GM12878 (cell line): ENCODE measurements around the gene ZDHHC11B. TPM values are rescaled to one million over a fixed set of nuclear protein-coding genes. Genes with fewer than 3 reads are reported as not detected.

Source experiments
- ATAC-seq: fragments of 200-7000 bp; cut with Tn5 transposase; 3 replicates; pipeline ENCODE4 v1.9.1; 2020; ENCODE audit warnings: mild to moderate bottlenecking, moderate library complexity
- BruUV-seq: library from RNA; stranded (reverse); fragments of 400-500 nt; replicated peaks from 2 replicates; lab custom pipeline; 2021; lab: Mats Ljungman, UMichigan
- CTCF ChIA-PET: fragments of 300-600 bp; sonication (Branson Sonifier 250); formaldehyde crosslinking; extraction: SDS; loops from one replicate; lab custom pipeline; 2021; ENCODE audit warnings: inconsistent platforms; lab: Yijun Ruan, JAX
- POLR2A ChIA-PET: fragments of 350-600 bp; formaldehyde crosslinking; extraction: SDS; loops from one replicate; lab custom pipeline; 2021; ENCODE audit warnings: inconsistent platforms; lab: Charles Lee
- RAD21 ChIA-PET: fragments of 300-600 bp; sonication (Branson Sonifier 250); formaldehyde crosslinking; loops from one replicate; lab custom pipeline; 2023; ENCODE audit warnings: antibody characterized with exemption; ENCODE audit not compliant: unreplicated experiment; lab: Charles Lee
- SMC1A ChIA-PET: fragments of 300-600 bp; sonication (Branson Sonifier 250); formaldehyde crosslinking; loops from one replicate; lab custom pipeline; 2023; ENCODE audit not compliant: unreplicated experiment, uncharacterized antibody; lab: Charles Lee
- DNase-seq: peaks from one replicate; pipeline ENCODE4 v3.0.0-alpha.2; 2011; ENCODE audit warnings: low read depth, low spot score
- FAIRE-seq: peaks from 3 replicates; lab custom pipeline; 2011; peaks lifted over from hg19 to GRCh38; lab: Jason Lieb, UNC
- H2AFZ ChIP-seq: 2 replicates; pipeline ENCODE4 v1.6.0; 2011; ENCODE audit warnings: low read depth, low read length, control low read depth; ENCODE audit not compliant: control insufficient read depth
- H3K27ac ChIP-seq: 2 replicates; pipeline ENCODE4 v1.5.1; 2011; ENCODE audit warnings: control low read depth; ENCODE audit not compliant: control insufficient read depth, insufficient read depth
- H3K27me3 ChIP-seq, 2 experiments: replicated peaks in 1 of 2; 2 replicates each; pipeline versions ENCODE4 v1.6.0 to v1.6.1; 2011; ENCODE audit warnings: low read length in 1 of 2; ENCODE audit not compliant: control insufficient read depth in 2 of 2, insufficient read depth in 2 of 2
- H3K36me3 ChIP-seq, 2 experiments: 2 replicates each; pipeline ENCODE4 v1.5.1; 2011; ENCODE audit warnings: low read length in 1 of 2; ENCODE audit not compliant: control insufficient read depth in 2 of 2, insufficient read depth in 2 of 2
- H3K4me1 ChIP-seq: 2 replicates; pipeline ENCODE4 v1.6.1; 2011; ENCODE audit warnings: mild to moderate bottlenecking, low read length, moderate library complexity, mixed read lengths; ENCODE audit not compliant: control insufficient read depth, insufficient read depth
- H3K4me2 ChIP-seq: 2 replicates; pipeline ENCODE4 v1.6.0; 2011; ENCODE audit warnings: control low read depth; ENCODE audit not compliant: control insufficient read depth, insufficient read depth
- H3K4me3 ChIP-seq: fragments of 200-600 bp; sonication (generic); 2 replicates; pipeline ENCODE4 v1.5.1; 2016
- H3K79me2 ChIP-seq: 2 replicates; pipeline ENCODE4 v1.6.0; 2011; ENCODE audit warnings: low read length; ENCODE audit not compliant: control insufficient read depth, insufficient read depth
- H3K9ac ChIP-seq: 2 replicates; pipeline ENCODE4 v1.8.0; 2011; ENCODE audit warnings: low read length, control low read depth, mixed read lengths; ENCODE audit not compliant: control insufficient read depth, insufficient read depth
- H3K9me3 ChIP-seq: replicated peaks from 3 replicates; pipeline ENCODE4 v1.5.1; 2011; ENCODE audit warnings: mild to moderate bottlenecking, low read length; ENCODE audit not compliant: control insufficient read depth, insufficient read depth
- H4K20me1 ChIP-seq: 2 replicates; pipeline ENCODE4 v1.6.0; 2011; ENCODE audit not compliant: control insufficient read depth, insufficient read depth
- CBFB ChIP-seq: IDR thresholded peaks from 2 replicates; pipeline ENCODE4 v1.6.1; 2016; ENCODE audit warnings: antibody characterized with exemption, low read depth
- CREB1 ChIP-seq: IDR thresholded peaks from 2 replicates; pipeline ENCODE4 v1.6.1; 2012; ENCODE audit warnings: low read depth, mild to moderate bottlenecking, inconsistent platforms
- EGR1 ChIP-seq, 2 experiments: IDR thresholded peaks; 1 replicate in 1 of 2; 2 replicates in 1 of 2; pipeline ENCODE4 v1.6.1; 2011 to 2012; ENCODE audit warnings: low read depth in 2 of 2, low read length in 2 of 2, borderline replicate concordance in 1 of 2, mild to moderate bottlenecking in 1 of 2, moderate library complexity in 1 of 2
- RAD21 ChIP-seq: IDR thresholded peaks from 2 replicates; pipeline ENCODE4 v1.6.1; 2011; ENCODE audit warnings: mild to moderate bottlenecking, low read depth, low read length, moderate library complexity; ENCODE audit not compliant: insufficient read depth
- RBBP5 ChIP-seq: fragments of 200-600 bp; sonication (generic); conservative IDR thresholded peaks from 2 replicates; pipeline ENCODE4 v1.6.1; 2016
- RCOR1 ChIP-seq: conservative IDR thresholded peaks from 2 replicates; pipeline ENCODE4 v1.6.1; 2012; ENCODE audit warnings: low read depth, low read length, improper control_type of control experiment
- RFX5 ChIP-seq: IDR thresholded peaks from 2 replicates; pipeline ENCODE4 v1.6.1; 2011; ENCODE audit warnings: low read depth, low read length, improper control_type of control experiment
- SMAD5 ChIP-seq: IDR thresholded peaks from 2 replicates; pipeline ENCODE4 v1.6.1; 2016; ENCODE audit warnings: antibody characterized with exemption, low read depth
- SMARCA5 ChIP-seq: fragments of 450-650 bp; IDR thresholded peaks from 2 replicates; pipeline ENCODE4 v1.6.1; 2017; ENCODE audit warnings: mild to moderate bottlenecking
- STAT3 ChIP-seq: IDR thresholded peaks from 2 replicates; pipeline ENCODE4 v1.6.1; 2011; ENCODE audit warnings: low read depth, low read length, improper control_type of control experiment
- ZNF384 ChIP-seq: IDR thresholded peaks from 2 replicates; pipeline ENCODE4 v1.6.1; 2012; ENCODE audit warnings: low read depth, mild to moderate bottlenecking, low read length, improper control_type of control experiment, borderline replicate concordance
- ZNF622 ChIP-seq: fragments of 450-650 bp; IDR thresholded peaks from 2 replicates; pipeline ENCODE4 v1.6.1; 2017; ENCODE audit warnings: mild to moderate bottlenecking, inconsistent platforms
- ZSCAN29 ChIP-seq: fragments of 450-650 bp; IDR thresholded peaks from 2 replicates; pipeline ENCODE4 v1.6.1; 2017; ENCODE audit warnings: mild to moderate bottlenecking, moderate library complexity
- WGBS: methylation state at CpG from one replicate; pipeline ENCODE4 v1.1.6; 2016; ENCODE audit warnings: low lambda C conversion rate; ENCODE audit not compliant: insufficient replicate concordance, insufficient coverage; ENCODE audit errors: missing lambda C conversion rate; 5-methylcytosine and 5-hydroxymethylcytosine counted together
- in situ Hi-C: fragments of 300-500 bp; cut with MboI; formaldehyde crosslinking; loops from 9 replicates; pipeline ENCODE4 v1.14.3; 2018; ENCODE audit warnings: mixed read lengths
- intact Hi-C: fragments of 100-400 bp; cut with micrococcal nuclease; formaldehyde crosslinking; loops from one replicate; pipeline ENCODE4 v1.14.2; 2022; ENCODE audit not compliant: unreplicated experiment
- polyA plus RNA-seq, 11 experiments: library from polyadenylated mRNA; depleted of rRNA in 4 of 11; unstranded in 6 of 11; stranded (reverse) in 5 of 11; fragments of >200 nt; fragmentation: Nextera tagmentation in 4 of 11; fragmentation: Illumina TruSeq in 1 of 11; extraction: Ambion mirVana in 4 of 11; extraction: Trizol in 1 of 11; gene quantifications; 1 replicate in 1 of 11; 2 replicates in 10 of 11; pipeline versions ENCODE4 v1.2.1 to v1.2.3, GENCODE V29; 2011 to 2016; ENCODE audit warnings: inconsistent platforms in 2 of 11, missing spikeins in 2 of 11, low read depth in 1 of 11
- total RNA-seq, 4 experiments: library from RNA; depleted of rRNA in 3 of 4; stranded (reverse); fragments of >200 nt in 3 of 4; fragmentation: Illumina TruSeq in 1 of 4; extraction: Trizol in 1 of 4; gene quantifications; 2 replicates each; pipeline versions ENCODE4 v1.2.1 to v1.2.3, GENCODE V29; 2013 to 2021
- TF ChIP-seq, protein P1 (sequence below): fragments of 450-650 bp; IDR thresholded peaks from 2 replicates; pipeline ENCODE4 v1.6.1; 2018; ENCODE audit warnings: borderline replicate concordance, mild to moderate bottlenecking; ENCODE audit not compliant: partially characterized antibody
- TF ChIP-seq, protein P2 (sequence below): fragments of 450-650 bp; IDR thresholded peaks from 2 replicates; pipeline ENCODE4 v1.6.1; 2017; ENCODE audit warnings: mild to moderate bottlenecking, moderate library complexity
- TF ChIP-seq, protein P3 (sequence below): fragments of 450-650 bp; IDR thresholded peaks from 2 replicates; pipeline ENCODE4 v1.6.1; 2017; ENCODE audit warnings: mild to moderate bottlenecking, low read depth, inconsistent platforms; ENCODE audit not compliant: poor library complexity, severe bottlenecking

ZDHHC11B gene
- total and polyA plus RNA-seq, 10 of the 15 experiments (the other 5 are each of a cell fraction or from before 2014, with no cell fraction given) = 0.01 to 0.10 (median 0.09) TPM; not detected in 7

DNA sequence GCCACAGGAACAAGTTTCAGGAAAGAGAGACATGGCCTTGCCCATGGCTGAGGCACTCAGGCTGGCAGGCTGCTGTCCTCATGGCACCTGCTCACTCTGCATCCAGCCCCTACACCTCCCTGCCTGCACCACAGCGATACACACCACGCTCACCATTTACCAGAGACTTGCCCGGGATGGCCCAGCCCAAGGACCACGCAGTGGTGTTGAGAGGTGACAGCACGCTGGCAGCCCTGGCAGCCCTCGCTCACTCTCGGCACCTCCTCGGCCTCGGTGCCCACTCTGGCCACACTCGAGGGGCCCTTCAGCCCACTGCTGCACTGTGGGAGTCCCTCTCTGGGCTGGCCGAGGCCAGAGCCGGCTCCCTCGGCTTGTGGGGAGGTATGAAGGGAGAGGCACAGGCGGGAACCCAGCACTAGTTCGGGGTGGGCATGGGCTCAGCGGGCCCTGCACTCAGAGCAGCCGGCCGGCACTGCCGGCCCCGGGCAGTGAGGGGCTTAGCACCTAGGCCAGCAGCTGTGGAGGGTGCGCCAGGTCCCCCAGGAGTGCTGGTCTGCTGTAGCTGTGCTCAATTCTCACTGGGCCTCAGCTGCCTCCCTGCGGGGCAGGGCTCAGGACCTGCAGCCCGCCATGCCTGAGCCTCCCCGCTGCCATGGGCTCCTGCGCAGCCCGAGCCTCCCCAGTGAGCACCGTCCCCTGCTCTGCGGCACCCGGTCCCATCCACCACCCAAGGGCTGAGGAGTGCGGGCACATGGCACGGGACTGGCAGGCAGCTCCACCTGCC is 20.3 kb downstream of the ZDHHC11B start:
- Histone ChIP-seq H3K79me2 (no peaks in the 10 kb centered on the region), H3K4me1 (no peaks in the 10 kb centered on the region), H3K4me3 (no peak overlapping the region), H3K9ac (no peak overlapping the region), H3K27me3 (no peaks in the 10 kb centered on the region), H3K9me3 (no peaks in the 10 kb centered on the region; the same call in 2 of the 3 replicates), H2AFZ (no peak overlapping the region), H3K36me3 (no peaks in the 10 kb centered on the region), H4K20me1 (no peaks in the 10 kb centered on the region), H3K27ac (no peak overlapping the region), H3K4me2 (no peak overlapping the region)
- CTCF ChIA-PET = no interaction called here
- 69% methylated on average over 29 of the region's 31 CpGs for WGBS
- intact Hi-C loops (no loop called here), in situ Hi-C loops (no loop called here)
- ATAC-seq (no peak), FAIRE-seq (no peak), DNase-seq (no peak)
- RAD21 ChIA-PET = no interaction called here
- BruUV-seq = no TSS peak
- SMC1A ChIA-PET = no interaction called here
- POLR2A ChIA-PET = no interaction called here
- TF ChIP-seq ZNF622 (no peak), SMARCA5 (no peak), RFX5 (no peak), EGR1 (IDR thresholded peaks at IDR 0.05; ENCODE audit: borderline replicate concordance in 1 of 2, low read depth in 2 of 2, low read length in 2 of 2) (no peak), RCOR1 (no peak), STAT3 (no peak), RAD21 (no peak), ZSCAN29 (no peak), RBBP5 (no peak), CBFB (no peak), CREB1 (no peak), SMAD5 (no peak), ZNF384 (no peak)
- TF ChIP-seq, protein P1, sequence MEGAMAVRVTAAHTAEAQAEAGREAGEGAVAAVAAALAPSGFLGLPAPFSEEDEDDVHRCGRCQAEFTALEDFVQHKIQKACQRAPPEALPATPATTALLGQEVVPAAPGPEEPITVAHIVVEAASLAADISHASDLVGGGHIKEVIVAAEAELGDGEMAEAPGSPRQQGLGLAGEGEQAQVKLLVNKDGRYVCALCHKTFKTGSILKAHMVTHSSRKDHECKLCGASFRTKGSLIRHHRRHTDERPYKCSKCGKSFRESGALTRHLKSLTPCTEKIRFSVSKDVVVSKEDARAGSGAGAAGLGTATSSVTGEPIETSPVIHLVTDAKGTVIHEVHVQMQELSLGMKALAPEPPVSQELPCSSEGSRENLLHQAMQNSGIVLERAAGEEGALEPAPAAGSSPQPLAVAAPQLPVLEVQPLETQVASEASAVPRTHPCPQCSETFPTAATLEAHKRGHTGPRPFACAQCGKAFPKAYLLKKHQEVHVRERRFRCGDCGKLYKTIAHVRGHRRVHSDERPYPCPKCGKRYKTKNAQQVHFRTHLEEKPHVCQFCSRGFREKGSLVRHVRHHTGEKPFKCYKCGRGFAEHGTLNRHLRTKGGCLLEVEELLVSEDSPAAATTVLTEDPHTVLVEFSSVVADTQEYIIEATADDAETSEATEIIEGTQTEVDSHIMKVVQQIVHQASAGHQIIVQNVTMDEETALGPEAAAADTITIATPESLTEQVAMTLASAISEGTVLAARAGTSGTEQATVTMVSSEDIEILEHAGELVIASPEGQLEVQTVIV = no peak
- TF ChIP-seq, protein P2, sequence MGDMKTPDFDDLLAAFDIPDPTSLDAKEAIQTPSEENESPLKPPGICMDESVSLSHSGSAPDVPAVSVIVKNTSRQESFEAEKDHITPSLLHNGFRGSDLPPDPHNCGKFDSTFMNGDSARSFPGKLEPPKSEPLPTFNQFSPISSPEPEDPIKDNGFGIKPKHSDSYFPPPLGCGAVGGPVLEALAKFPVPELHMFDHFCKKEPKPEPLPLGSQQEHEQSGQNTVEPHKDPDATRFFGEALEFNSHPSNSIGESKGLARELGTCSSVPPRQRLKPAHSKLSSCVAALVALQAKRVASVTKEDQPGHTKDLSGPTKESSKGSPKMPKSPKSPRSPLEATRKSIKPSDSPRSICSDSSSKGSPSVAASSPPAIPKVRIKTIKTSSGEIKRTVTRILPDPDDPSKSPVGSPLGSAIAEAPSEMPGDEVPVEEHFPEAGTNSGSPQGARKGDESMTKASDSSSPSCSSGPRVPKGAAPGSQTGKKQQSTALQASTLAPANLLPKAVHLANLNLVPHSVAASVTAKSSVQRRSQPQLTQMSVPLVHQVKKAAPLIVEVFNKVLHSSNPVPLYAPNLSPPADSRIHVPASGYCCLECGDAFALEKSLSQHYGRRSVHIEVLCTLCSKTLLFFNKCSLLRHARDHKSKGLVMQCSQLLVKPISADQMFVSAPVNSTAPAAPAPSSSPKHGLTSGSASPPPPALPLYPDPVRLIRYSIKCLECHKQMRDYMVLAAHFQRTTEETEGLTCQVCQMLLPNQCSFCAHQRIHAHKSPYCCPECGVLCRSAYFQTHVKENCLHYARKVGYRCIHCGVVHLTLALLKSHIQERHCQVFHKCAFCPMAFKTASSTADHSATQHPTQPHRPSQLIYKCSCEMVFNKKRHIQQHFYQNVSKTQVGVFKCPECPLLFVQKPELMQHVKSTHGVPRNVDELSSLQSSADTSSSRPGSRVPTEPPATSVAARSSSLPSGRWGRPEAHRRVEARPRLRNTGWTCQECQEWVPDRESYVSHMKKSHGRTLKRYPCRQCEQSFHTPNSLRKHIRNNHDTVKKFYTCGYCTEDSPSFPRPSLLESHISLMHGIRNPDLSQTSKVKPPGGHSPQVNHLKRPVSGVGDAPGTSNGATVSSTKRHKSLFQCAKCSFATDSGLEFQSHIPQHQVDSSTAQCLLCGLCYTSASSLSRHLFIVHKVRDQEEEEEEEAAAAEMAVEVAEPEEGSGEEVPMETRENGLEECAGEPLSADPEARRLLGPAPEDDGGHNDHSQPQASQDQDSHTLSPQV = no peak
- TF ChIP-seq, protein P3, sequence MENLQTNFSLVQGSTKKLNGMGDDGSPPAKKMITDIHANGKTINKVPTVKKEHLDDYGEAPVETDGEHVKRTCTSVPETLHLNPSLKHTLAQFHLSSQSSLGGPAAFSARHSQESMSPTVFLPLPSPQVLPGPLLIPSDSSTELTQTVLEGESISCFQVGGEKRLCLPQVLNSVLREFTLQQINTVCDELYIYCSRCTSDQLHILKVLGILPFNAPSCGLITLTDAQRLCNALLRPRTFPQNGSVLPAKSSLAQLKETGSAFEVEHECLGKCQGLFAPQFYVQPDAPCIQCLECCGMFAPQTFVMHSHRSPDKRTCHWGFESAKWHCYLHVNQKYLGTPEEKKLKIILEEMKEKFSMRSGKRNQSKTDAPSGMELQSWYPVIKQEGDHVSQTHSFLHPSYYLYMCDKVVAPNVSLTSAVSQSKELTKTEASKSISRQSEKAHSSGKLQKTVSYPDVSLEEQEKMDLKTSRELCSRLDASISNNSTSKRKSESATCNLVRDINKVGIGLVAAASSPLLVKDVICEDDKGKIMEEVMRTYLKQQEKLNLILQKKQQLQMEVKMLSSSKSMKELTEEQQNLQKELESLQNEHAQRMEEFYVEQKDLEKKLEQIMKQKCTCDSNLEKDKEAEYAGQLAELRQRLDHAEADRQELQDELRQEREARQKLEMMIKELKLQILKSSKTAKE = no peak
